ENCODE results near the gene STAT2. TPM values are rescaled to one million over a fixed set of nuclear protein-coding genes. Genes with fewer than 3 reads are reported as not detected.

STAT2 gene
- total and polyA plus RNA-seq, 2 of the 13 experiments (the other 11 are each of a cell fraction or from before 2014, with no cell fraction given) = 43.5 to 84.6 TPM

GRCh38 chr12:56333679-56334489 is 26.0 kb downstream of the STAT2 start, which contains the start of gene PAN2 (continued):
- TF ChIP-seq MIER3 (CRISPR knock-in tag; IDR thresholded peaks at IDR 0.05; ENCODE audit: borderline replicate concordance) (peak; percentile 46; the same call in 1 of the 2 replicates), POLR2G (IDR thresholded peaks at IDR 0.05; ENCODE audit: low read depth, low read length) (peak; percentile 87), PREB (CRISPR knock-in tag; IDR thresholded peaks at IDR 0.05) (no peak), DRAP1 (CRISPR knock-in tag; IDR thresholded peaks at IDR 0.05) (peak; percentile 82), ZNF343 (CRISPR knock-in tag; IDR thresholded peaks at IDR 0.05) (no peak), ZNF746 (CRISPR knock-in tag; IDR thresholded peaks at IDR 0.05) (peak; percentile 29; the same call in 1 of the 2 replicates), ZNF513 (CRISPR knock-in tag; conservative IDR thresholded peaks at IDR 0.05) (no peak), ZNF577 (CRISPR knock-in tag; IDR thresholded peaks at IDR 0.05; ENCODE audit: borderline replicate concordance, low read depth) (no peak), ZNF792 (CRISPR knock-in tag; IDR thresholded peaks at IDR 0.05) (peak; percentile 62), HCFC1 (IDR thresholded peaks at IDR 0.05; ENCODE audit: low read depth, low read length) (no peak), ZNF781 (CRISPR knock-in tag; IDR thresholded peaks at IDR 0.05; ENCODE audit: borderline replicate concordance, not compliant biosample characterization) (no peak), ARID5B (CRISPR knock-in tag; IDR thresholded peaks at IDR 0.05) (0 out of 2 replicates have a peak, but pooled peaks have one; percentile 11), NFKBIZ (CRISPR knock-in tag; IDR thresholded peaks at IDR 0.05) (peak; percentile 56; the same call in 1 of the 2 replicates), GLI4 (CRISPR knock-in tag; IDR thresholded peaks at IDR 0.05; ENCODE audit: borderline replicate concordance) (0 out of 2 replicates have a peak, but pooled peaks have one; percentile 69), HOMEZ (CRISPR knock-in tag; IDR thresholded peaks at IDR 0.05; ENCODE audit: low read depth) (peak; percentile 70; the same call in 1 of the 2 replicates), RORA (CRISPR knock-in tag; IDR thresholded peaks at IDR 0.05) (no peak), ZNF224 (CRISPR knock-in tag; IDR thresholded peaks at IDR 0.05) (no peak), ZNF878 (CRISPR knock-in tag; IDR thresholded peaks at IDR 0.05) (no peak), MXD1 (CRISPR knock-in tag; IDR thresholded peaks at IDR 0.05) (no peak), ATRX (CRISPR knock-in tag; IDR thresholded peaks at IDR 0.05; ENCODE audit: borderline replicate concordance) (no peak)
